CD1c-positive myeloid dendritic cell (primary cell): Measurements from ENCODE around the gene SORCS3.
"Not testable (repeated sequence)": the region's sequence is repeated elsewhere in the genome, so short reads cannot be mapped to it uniquely, and the experiment has no call there.

Source experiments
- DNase-seq: peaks from one replicate; pipeline ENCODE4 v3.0.0-alpha.2; 2016; ENCODE audit errors: extremely low spot score

The SORCS3 gene

DNA sequence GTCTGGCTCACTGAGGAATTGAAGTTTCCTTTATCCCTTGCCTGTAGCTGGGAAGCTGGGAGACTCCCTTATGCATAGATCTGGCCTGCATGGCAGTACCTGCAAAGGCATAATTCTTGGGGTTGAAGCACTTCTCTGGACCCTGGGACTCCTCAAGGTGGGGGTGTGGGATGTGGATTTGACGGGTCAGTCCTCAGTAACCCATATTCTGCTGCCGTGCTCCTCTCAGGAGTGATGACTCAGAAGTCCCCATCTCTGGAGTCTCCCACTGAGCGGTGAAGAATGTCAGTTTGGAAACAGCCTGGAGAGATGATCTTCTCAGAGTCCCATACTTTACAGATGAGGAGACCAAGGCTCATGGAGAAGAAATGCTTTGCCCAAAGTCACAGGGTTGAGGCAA, 49.0 kb downstream of the SORCS3 start:
- no peak for DNase-seq

DNA sequence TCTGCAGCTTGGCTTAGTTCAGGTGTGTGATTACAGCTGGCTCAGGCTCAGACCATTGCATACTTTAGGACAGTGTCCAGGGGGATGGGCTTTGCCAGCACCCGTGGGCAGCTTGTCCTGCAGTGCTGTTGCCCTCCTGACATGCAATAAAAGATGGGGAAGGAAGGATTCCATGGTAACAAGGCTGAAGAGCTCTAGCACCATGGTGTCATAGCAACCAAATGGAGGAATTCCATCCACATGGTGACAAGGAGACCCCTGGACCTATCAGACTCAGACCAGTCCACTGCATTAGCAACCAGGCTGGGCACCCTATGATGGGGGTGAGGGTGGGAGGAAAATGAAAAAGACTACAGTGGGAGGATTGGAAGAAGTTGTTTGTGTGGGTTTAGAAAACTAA, 49.9 kb downstream of the SORCS3 start:
- DNase-seq, result no peak

DNA sequence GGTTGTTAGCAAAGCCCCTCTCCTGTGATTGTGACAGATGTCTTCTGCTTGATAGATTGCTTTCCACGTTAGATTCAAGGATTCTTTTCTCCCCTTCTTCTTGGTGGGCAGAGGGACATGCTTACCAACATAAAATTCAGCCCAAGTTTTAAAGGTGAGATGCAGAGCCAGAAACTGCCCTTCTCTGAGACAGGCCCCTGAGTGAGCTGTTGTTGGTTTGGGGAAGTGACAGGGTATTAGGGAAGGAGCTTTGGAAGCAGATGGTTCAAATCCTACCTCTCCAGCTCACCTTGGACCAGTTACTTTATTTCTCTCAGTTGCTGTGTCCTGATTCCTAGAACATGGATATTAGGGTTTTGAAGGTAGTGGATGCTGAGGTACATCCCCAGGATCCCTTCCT, 53.0 kb downstream of the SORCS3 start:
- no peak for DNase-seq

DNA sequence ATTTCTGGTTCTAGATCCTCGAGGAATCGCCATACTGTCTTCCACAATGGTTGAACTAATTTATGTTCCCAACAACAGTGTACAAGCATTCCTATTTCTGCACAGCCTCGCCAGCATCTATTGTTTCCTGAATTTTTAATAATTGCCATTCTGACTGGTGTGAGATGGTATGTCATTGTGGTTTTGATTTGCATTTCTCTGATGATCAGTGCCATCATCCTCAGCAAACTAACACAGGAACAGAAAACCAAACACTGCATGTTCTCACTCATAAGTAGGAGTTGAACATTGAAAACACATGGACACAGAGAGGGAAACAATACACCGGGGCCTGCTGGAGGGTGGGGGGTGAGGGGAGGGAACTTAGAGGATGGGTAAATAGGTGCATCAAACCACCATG, 62.2 kb downstream of the SORCS3 start:
- not testable (repeated sequence) for DNase-seq

DNA sequence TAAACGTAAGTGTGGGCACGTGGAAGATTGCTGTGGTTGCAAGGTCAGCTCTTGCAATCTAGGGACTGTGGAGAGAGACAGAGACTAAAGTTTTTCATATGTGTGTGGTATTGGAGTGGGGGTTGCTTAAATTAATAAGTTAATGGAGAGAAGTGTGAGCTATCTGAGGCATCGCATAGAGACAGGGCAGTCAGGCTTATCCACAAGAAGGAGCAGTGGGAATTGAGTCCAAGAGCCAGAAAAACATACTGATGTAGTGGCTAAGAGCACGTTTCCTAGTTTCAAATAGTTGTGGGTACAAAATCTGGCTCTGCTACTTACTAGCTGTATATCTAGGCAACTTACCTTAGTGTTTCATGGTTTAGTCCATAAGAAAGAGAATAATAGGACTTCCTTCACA, 65.8 kb downstream of the SORCS3 start:
- no peak for DNase-seq

DNA sequence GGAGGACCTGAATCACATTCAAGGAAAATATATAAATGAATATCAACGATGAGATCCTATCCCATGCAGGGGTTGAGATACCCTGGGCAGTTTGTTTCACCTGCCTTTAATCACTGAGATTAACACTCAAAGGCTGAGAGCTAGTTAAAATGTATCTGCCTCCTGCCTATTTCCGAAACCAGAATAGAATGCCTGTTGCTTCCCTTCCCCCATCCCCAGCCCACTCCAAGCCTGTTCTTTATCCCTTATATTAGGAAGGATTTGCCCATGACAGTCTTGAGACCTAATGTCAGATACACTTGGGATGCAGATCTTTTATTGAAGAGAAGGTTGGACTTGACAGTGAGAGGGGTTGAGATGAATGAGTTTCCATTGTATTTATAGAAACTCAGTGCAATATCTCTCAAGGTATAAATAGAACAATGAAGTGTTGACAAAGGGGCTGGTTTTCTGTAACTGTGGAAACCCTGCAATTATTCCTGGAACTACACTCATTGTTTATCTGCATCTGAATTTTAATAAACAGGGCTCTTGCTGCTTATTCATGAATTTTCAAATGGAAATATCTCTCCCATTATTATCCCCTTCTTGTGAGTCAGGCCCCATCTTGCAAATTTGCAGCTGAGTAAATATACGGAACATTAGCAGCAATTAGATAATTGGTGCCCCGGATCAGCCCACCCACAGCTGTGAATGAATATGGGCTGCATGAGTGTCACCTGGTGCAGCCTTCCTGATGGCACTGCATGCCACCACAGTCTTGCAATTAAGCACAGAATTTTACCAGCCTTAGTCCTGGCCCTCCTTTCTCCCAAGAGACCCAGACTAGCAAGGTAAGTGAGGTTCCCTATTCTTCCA, 66.7 kb downstream of the SORCS3 start:
- DNase-seq, result no peak

DNA sequence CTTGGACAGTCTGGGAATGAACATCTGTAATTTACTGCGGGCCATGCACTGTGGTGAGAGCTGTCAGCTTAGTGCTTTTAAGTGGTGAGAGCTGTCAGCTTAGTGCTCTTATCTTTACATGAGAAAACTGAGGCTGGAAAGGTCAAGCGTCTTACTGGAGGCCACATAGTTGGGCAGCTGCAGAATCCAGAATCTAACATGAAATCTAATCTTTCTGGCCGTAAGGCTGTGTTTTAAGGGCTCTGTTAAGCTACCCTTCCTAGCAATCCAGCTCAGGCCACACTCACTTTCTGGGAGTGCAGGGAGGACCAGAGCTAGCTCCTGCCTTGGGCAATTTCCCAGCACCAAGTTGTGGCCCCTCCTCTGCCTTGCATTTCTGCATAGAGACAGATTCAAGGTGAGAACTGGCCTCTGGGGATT, 70.2 kb downstream of the SORCS3 start:
- DNase-seq, result no peak

DNA sequence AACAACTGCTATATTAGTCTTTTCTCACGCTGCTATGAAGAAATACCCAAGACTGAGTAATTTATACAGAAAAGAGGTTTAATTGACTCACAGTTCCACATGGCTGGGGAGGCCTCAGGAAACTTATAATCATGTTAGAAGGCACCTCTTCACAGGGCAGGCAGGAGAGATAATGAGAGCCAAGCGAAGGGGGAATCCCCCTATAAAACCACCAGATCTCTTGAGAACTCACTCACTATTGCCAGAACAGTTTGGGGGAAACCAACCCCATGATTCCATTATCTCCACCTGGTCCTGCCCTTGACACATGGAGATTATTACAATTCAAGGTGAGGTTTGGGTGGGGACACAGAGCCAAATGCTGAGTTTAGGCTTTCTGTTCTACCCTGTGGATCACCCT, 89.5 kb downstream of the SORCS3 start:
- DNase-seq, result not testable (repeated sequence)

DNA sequence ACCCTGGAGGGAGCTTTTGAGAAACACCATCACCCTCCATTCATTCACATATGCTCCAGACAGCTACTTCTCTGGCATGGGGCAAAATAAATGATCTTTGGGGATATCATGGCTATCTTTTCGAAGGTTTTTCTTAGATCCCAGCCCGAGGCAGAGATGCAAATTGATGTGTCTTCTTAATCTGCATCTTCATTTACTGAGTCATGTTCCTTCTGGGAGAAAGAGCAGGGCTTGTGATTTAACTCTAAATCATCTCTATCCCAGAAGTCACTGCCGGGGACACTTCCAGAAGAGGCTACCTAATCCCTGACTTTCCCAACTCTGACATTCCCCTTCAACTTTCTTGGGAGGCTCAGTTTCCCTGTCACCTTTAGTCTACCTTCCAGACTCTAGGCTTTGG, 90.1 kb downstream of the SORCS3 start:
- DNase-seq, result no peak

DNA sequence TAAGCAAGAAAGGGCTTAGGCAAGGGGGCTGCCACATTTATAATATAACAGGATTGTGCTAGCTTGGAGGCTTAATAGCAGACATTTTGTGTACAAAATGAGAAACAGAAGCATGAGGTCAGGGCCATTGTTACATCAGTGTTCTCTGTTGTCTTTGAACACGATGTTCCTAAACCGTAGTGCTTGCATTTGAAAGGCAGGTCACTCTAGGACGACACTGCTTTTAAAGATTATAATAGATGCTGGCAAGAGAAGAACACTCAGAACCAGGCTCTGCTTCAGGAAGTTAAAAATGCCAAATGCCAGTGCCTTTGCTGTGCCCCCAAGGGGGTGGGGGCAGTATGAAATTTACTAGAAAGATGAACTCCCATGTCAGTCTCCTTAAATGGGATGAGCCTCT, 91.1 kb downstream of the SORCS3 start:
- DNase-seq, result no peak

DNA sequence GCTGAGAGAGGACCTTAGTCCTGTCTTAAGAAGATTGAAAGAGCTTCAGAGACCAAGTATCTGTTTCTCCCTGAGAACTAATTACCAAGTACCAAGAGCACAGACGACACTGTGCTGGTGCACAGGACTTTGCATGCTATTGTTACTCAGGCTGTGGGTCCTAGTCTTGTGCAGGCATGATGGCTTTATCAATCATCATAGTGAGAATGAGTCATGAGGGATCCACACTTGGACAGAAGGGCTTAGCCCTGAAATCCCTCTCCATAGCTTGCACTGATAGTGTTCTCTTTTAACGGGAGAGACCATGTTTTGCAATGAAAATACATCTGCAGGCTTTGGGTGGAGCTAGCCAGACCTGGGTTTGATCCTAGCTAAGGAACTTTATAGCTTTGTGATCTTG, 93.3 kb downstream of the SORCS3 start:
- no peak for DNase-seq

DNA sequence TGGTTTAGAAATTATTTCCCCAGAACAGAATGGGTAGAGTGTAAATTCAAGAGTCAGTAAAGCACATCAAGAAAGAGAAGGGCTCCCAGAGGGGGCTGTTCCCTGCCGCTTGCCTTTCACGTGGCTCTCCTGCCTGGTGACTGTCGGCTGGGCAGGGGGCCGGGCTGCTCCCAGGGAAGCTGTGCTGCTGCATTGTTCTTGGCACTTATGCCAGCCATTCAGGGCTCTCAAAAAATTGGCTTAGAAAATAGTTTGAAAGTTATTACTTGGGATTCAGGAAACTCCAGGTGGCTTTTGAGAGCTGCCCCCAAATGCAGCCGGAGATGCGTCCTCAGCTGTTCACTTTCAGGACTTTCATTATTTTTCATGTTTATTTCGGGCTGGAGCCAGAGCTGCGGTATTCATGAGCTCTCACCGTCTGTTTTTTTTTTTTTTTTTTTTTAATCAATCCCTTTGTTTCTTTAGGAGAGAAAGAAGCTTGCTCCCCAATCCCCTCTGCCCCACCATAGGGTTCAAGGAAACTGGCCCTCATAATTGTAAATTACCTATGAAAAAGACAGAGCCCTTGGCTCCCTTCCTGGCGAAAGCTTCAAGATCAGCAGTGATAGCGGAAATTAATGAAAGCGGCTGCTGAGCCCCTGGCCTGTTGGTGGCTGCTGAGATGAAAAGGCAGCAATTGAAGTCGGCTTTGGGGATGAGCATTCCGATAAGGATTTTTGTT, 94.1 kb downstream of the SORCS3 start:
- no peak for DNase-seq

DNA sequence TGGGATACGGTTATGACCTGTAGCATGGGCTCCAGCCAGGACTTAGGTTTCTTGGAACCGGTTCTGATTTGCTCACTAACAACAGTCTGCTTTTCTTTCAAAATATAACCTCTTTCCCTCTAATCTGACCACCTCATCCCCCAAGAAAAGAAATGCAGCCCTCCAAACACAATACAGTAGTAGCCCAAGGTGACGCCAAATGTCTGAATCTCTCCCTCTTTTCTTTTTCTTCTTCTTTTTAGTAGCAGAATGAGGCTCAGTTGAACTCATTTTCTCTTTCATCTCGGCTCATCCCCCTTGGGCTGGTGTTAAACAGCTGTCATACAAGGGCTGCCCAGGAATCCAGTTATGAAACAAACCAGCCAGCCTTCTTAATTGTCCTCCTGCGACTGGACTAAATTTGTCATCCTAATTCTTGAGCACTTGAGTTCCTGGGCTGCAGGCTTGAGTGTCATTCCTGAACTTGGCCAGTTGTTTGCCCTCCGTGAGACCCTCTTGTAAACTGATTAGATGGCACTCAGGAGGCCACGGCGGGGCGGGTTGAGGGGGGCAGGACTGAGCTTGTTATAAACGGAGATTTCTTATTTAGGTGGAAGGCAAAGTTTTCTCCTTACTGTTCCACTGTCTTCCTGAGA, 94.8 kb downstream of the SORCS3 start:
- DNase-seq, result no peak

DNA sequence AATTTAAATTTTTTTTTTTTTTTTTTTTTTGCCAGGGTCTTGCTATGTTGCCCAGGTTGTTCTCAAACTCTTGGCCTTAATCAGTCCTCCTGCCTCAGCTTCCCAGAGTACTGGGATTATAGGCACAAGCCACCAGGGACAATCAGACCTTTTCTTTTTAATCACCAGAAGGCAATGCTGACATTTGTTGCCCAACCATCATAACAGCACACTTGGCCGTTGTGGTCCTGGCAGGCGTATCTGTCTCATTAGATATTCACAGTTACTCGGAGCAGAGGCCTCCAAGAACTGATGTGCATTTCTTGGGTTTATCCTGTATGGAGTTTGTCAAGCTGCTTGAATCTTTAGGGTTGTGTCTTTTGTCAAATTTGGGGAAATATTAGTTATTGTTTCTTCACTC, 100.0 kb downstream of the SORCS3 start:
- DNase-seq, result no peak

DNA sequence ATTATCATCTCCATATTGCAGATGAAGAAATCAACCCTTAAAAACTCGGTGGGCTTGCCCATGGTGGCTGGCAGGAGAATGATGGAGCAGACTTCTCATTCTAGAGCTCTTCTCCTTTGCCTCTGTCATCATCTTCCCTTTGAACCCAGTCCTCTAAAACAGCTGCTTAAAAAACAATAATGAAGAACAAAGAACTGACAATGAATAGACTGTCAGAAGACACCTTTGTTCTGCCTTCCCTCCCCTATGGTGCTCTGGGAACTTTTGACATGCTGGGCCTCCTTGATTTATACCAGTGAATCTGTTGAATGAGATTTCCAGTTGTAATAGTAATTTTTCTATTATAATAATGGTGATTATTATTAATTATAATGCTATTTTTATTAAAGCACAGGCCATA, 103.0 kb downstream of the SORCS3 start:
- DNase-seq, result no peak

DNA sequence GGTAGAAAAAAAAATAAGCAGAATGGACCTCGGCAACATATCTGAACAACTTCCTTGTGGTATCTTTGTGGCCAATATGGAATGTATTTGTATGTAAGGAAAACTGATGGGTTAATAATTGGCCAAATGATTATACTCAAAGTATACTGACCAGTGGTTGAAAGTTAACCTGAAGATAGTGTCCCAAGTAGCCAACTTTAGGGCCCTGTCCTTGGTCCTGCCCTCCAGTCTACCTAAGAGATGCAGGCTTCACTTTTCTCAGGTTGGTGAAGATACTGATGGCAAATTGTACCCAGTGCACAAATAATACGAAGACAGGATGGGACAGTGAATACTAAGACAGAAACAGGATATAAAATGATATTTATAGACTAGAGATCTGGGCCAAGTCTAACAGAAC, 109.2 kb downstream of the SORCS3 start:
- DNase-seq, result no peak

DNA sequence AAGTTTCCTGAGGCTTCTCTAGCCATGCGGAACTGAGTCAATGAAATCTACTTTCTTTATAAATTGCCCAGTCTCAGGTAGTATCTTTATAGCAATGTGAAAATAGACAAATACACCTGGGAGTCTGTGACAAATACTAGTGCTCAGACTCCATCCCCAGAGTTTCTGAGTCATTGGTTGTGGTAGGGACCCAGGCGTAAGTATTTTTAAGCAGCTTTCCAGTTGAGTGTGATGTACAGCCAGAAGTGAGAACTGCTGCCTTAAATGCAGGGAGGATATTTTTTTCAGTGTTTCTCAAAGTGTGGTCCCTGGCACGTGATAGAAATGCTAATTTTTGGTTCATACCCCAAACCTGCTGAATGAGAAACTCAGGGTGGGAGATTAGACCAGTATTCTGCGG, 121.7 kb downstream of the SORCS3 start:
- DNase-seq, result no peak

DNA sequence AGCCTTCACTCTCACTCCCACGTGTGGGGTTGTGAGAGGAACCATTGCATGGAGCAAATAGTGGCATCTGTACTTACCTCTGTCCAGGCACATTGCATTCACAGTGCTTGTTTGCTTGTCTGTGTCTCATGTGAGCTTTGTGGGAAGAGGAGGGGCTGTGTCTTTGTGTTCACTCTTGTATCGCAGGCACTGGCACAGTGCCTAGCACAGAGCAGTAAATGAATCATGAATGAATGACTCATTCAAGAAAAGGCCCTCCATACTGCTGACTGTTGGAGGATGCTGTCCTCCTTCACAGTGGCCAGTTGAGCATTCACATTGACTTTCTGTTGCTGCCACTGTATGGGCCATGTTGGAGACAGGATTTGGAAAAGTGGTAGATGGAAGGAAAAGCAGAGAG, 125.3 kb downstream of the SORCS3 start:
- no peak for DNase-seq

DNA sequence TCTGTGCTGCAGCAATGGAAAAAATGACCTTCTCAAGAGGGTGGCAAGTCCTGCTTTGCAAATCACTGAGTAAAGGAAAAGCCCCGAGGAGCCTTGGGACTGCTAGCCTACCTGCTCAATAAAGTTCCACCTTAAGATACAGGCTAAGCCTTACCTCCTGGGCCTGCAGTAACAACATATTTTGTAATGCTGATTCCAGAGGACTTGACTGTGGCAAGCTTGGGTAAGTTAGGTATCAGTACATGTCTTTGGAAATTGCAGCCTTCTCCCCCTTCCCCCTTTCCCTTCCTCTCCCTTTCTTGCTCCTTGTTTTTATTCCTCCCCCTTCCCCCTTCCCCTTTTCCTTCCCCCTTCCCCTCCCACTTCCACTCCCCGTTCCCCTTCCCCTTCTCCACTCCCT, 126.2 kb downstream of the SORCS3 start:
- DNase-seq, result no peak

DNA sequence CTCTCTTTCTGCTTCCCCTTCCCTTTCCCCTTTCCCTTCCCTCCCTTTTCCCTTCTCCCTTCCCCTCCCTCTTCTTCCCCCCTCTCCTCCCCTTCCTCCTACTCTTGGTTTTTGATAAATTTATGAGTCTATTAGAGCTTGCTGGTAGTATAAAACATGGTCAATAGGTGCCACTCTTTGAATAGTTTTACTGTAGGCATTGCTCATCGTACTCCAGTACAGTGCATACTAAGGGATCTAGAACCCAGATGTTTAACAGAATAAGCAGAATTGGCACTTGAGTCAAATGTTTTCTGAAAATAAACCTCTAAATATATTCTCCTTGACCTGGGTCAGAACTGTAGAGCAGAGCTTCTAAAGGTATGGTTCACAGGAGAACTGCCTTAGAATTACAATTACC, 126.7 kb downstream of the SORCS3 start:
- no peak for DNase-seq

DNA sequence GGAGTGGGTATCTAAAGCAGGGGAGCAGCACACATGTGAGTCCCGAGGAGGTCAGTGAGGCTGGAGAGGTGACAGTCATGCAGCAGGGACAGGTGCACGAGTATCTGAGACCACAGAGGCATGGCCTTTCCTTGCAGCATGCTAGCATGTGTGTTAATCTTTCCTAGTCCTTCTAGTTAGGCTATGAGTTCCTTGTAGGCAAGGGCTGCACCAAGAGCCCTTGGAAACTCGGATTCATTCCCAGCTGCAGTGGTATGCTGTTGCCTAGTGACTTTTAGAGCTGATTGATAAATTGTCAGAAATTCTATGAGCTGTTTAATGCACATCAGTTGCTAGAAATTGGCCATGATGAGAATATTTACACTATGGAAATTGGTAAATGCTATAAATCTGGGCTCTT, 132.0 kb downstream of the SORCS3 start:
- no peak for DNase-seq

DNA sequence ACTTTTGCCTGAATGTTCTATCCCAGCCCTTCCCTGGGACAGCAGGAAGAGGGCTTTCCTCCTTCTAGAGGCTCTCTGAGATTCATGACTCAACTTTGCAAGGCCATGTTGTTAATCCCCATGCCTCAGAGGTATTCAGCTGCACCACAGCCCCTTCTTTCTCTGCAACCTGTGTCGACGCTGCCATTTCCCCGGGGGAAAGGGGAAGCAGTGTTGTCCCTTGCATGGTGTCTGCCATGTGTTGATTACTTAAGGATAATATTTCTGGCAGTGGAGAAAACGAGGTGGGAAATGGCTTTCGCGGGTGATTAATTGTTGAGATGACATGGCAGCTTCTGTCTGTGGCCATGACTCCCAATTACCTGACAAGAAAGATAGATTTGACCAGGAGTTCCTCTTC, 133.1 kb downstream of the SORCS3 start:
- DNase-seq, result no peak
